Vagina (tissue), 2 donors: ENCODE results near the gene CNTLN.

ENCODE experiments used
- CTCF ChIP-seq, 3 experiments: fragments of 450-650 bp in 2 of 3; fragments of 200-600 bp in 1 of 3; sonication (generic) in 1 of 3; IDR thresholded peaks; one replicate each; pipeline ENCODE4 v1.5.1; 2017 to 2019; ENCODE audit warnings: antibody characterized with exemption in 3 of 3, mild to moderate bottlenecking in 2 of 3, moderate library complexity in 2 of 3
- POLR2A ChIP-seq, 2 donors: fragments of 450-650 bp; IDR thresholded peaks; one replicate each; pipeline ENCODE4 v1.6.1; 2017; ENCODE audit warnings: antibody characterized with exemption in 2 of 2, mild to moderate bottlenecking in 2 of 2, moderate library complexity in 2 of 2
- POLR2AphosphoS5 ChIP-seq, 2 donors: sonication (generic); formaldehyde crosslinking; IDR thresholded peaks; one replicate each; pipeline ENCODE4 v1.9.0; 2017; ENCODE audit warnings: antibody characterized with exemption in 2 of 2, mild to moderate bottlenecking in 2 of 2, low read depth in 1 of 2; ENCODE audit not compliant: insufficient read depth in 1 of 2

- no peak for TF ChIP-seq POLR2A (IDR thresholded peaks at IDR 0.05)
- no peak for TF ChIP-seq POLR2AphosphoS5 (IDR thresholded peaks at IDR 0.05; ENCODE audit: insufficient read depth in 1 of 2, low read depth in 1 of 2)
- no peak for TF ChIP-seq CTCF (IDR thresholded peaks at IDR 0.05)
These were observed 335.4 kb downstream of the CNTLN start for GRCh38 chr9:17470036-17470813.
